Measurements from ENCODE around the gene ZBTB43. TPM values are rescaled to one million over a fixed set of nuclear protein-coding genes. Genes with fewer than 3 reads are reported as not detected.

ZBTB43 gene
- total and polyA plus RNA-seq, 10 of the 15 experiments (the other 5 are each of a cell fraction or from before 2014, with no cell fraction given) = 2.4 to 19.3 (median 8.7) TPM

- no peaks in the 10 kb centered on the region; the same call in 1 of the 2 replicates for H4K20me1 ChIP-seq (ENCODE audit: control insufficient read depth, insufficient read depth)
- H2AFZ ChIP-seq (ENCODE audit: control insufficient read depth, low read depth, low read length) = no peak overlapping the region
- H3K79me2 ChIP-seq (ENCODE audit: control insufficient read depth, insufficient read depth, low read length) = peaks cover 30% of the 10 kb centered on the region
- 2% methylated on average over 6 of the region's 7 CpGs for WGBS (ENCODE audit: insufficient coverage, insufficient replicate concordance, low lambda C conversion rate, missing lambda C conversion rate)
- peaks cover under 1 to 19% of the 10 kb centered on the region in 2 experiments for H3K36me3 ChIP-seq (ENCODE audit: control insufficient read depth in 2 of 2, insufficient read depth in 2 of 2, low read length in 1 of 2)
- RAD21 ChIA-PET (ENCODE audit: unreplicated experiment) = interaction anchor here (0.9 to 2.6 kb wide), 11 partner anchors 18 to 327 kb away, joined by 3 to 25 read pairs (median 5); partner anchors contain the start of gene ZBTB43
- DNase-seq (ENCODE audit: low read depth, low spot score) = no peak
- H3K4me3 ChIP-seq = peak overlapping the region; percentile 20; the same call in 1 of the 2 replicates
- CTCF ChIA-PET = interaction anchor here (0.5 to 2.6 kb wide), 9 partner anchors 9 to 591 kb away, joined by 3 to 16 read pairs (median 8); partner anchors contain the start of genes ZBTB34 and ZBTB43
- peak overlapping the region; percentile 42 for H3K9ac ChIP-seq (ENCODE audit: control insufficient read depth, insufficient read depth, low read length)
- intact Hi-C loops (cut with micrococcal nuclease; ENCODE audit: unreplicated experiment) = loop anchor here (2.0 kb wide), 1 partner anchor 33 kb away; the partner anchor contains the start of gene ZBTB43
- H3K4me1 ChIP-seq (ENCODE audit: control insufficient read depth, insufficient read depth, low read length) = peaks cover 67% of the 10 kb centered on the region
- POLR2A ChIA-PET = interaction anchor here (0.9 to 3.2 kb wide), 9 partner anchors 9 to 92 kb away, joined by 3 to 26 read pairs (median 4); partner anchors contain the start of genes ZBTB34 and ZBTB43
- no peak for FAIRE-seq
- in situ Hi-C loops (cut with MboI) = no loop called here
- BruUV-seq (replicated peaks) = no TSS peak
- peak overlapping the region; percentile 91 for H3K27ac ChIP-seq (ENCODE audit: control insufficient read depth, insufficient read depth)
- H3K4me2 ChIP-seq (ENCODE audit: control insufficient read depth, insufficient read depth) = peak overlapping the region; percentile 79
- SMC1A ChIA-PET (ENCODE audit: uncharacterized antibody, unreplicated experiment) = interaction anchor here (0.8 to 4.7 kb wide), 8 partner anchors 9 to 1017 kb away, joined by 3 to 35 read pairs (median 6); partner anchors contain the start of gene ZBTB43
- no peaks in the 10 kb centered on the region for H3K27me3 ChIP-seq (replicated peaks in 1 of 2; ENCODE audit: control insufficient read depth in 2 of 2, insufficient read depth in 2 of 2, low read length in 1 of 2)
- peak; percentile 56 for ATAC-seq
- no peaks in the 10 kb centered on the region for H3K9me3 ChIP-seq (replicated peaks; ENCODE audit: control insufficient read depth, insufficient read depth, low read length)
- peak; percentile 53 for TF ChIP-seq ATF7 (IDR thresholded peaks at IDR 0.05; ENCODE audit: low read depth)
- TF ChIP-seq SREBF1 (IDR thresholded peaks at IDR 0.05; ENCODE audit: low read length) = no peak
- TF ChIP-seq RBBP5 (conservative IDR thresholded peaks at IDR 0.05) = no peak
- peak; percentile 52; the same call in 1 of the 2 replicates for TF ChIP-seq NFIC (IDR thresholded peaks at IDR 0.05; ENCODE audit: low read depth, low read length)
- TF ChIP-seq RAD51 (IDR thresholded peaks at IDR 0.05) = 0 out of 2 replicates have a peak, but pooled peaks have one; percentile 4
- no peak for TF ChIP-seq ATF2 (IDR thresholded peaks at IDR 0.05; ENCODE audit: low read length)
- peak; percentile 51 for TF ChIP-seq SKIL (IDR thresholded peaks at IDR 0.05; ENCODE audit: low read depth, poor library complexity, severe bottlenecking)
- TF ChIP-seq LARP7 (IDR thresholded peaks at IDR 0.05) = 0 out of 2 replicates have a peak, but pooled peaks have one; percentile 19
- TF ChIP-seq RUNX3 (IDR thresholded peaks at IDR 0.05; ENCODE audit: low read length) = peak; percentile 76
- peak; percentile 3 to 24; a peak in 1 of 4 replicates for TF ChIP-seq BHLHE40 (IDR thresholded peaks at IDR 0.05; ENCODE audit: borderline replicate concordance in 1 of 2, low read depth in 2 of 2, low read length in 1 of 2)
- TF ChIP-seq ZNF687 (IDR thresholded peaks at IDR 0.05) = 0 out of 2 replicates have a peak, but pooled peaks have one; percentile 21
- 0 out of 2 replicates have a peak, but pooled peaks have one; percentile 27 for TF ChIP-seq JUND (IDR thresholded peaks at IDR 0.05; ENCODE audit: low read depth, low read length)
- TF ChIP-seq ATF3 (IDR thresholded peaks at IDR 0.05; ENCODE audit: borderline replicate concordance, extremely low read depth, low read depth, low read length) = no peak
- TF ChIP-seq DPF2 (IDR thresholded peaks at IDR 0.05) = no peak; the same call in 1 of the 2 replicates
Observed at GRCh38 chr9:126838055-126838811, 33.4 kb downstream of the ZBTB43 start.
